NCI-H446 (cell line): ENCODE data around the gene CLPTM1L.
"Not testable (repeated sequence)": the region's sequence is repeated elsewhere in the genome, so short reads cannot be mapped to it uniquely, and the experiment has no call there.

ENCODE experiments used
- DNase-seq, 2 experiments: peaks; one replicate each; lab custom pipeline; 2025; lab: John Stamatoyannopoulos, UW

CLPTM1L gene

DNA sequence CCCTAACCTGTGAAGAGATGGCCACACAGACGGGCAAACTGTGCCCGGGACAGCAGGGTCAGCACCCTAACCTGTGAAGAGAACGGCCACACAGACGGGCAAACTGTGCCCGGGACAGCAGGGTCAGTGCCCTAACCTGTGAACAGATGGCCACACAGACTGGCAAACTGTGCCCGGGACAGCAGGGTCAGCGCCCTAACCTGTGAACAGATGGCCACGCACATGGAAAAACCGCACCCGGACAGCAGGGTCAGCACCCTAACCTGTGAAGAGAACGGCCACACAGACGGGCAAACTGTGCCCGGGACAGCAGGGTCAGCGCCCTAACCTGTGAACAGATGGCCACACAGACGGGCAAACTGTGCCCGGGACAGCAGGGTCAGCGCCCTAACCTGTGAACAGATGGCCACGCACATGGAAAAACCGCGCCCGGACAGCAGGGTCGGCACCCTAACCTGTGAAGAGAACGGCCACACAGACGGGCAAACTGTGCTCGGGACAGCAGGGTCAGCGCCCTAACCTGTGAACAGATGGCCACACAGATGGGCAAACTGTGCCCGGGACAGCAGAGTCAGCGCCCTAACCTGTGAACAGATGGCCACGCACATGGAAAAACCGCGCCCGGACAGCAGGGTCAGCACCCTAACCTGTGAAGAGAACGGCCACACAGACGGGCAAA lies 5.6 kb downstream of the CLPTM1L start:
- DNase-seq, result not testable (repeated sequence)

DNA sequence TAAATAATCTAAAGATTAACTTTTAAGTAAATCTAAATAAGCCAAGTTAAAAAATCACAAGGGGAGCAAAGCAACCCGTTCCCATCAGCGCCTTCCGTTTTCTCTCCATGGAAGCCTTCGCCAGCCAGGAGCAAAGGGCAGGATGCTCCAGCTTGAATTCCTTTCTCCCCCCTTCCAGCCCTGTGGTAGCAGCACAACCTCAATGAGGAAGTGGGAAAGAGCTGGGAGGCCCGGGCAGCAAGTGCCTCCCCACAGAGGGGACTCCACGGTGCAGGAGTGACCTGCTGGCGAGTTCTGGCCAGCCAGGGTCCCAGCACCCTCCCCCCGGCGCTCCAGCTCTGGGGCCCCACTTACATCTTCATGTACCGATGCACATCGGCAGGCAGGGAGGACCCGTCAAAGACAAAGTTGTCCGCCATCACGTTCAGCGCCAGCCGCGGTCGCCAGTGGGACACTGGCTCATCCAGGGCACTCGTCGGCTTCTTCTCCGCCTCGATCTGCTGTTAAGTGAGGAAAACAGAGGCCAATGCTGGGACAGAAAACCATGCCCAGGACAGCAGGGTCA lies 6.3 kb downstream of the CLPTM1L start:
- no peak for DNase-seq

DNA sequence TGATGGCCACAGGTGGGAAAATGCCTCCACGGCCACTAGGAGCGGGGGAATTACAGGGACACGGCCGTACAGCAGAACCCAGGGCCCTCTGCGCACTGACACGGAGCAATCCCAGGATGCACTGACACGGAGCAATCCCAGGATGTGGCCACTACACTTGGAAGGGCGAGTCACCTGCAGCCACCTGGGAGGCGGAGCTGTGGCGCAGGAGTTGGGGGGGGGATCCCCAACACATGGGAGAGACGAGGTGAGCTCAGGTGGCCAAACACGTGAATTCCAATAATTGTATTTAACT lies 6.8 kb downstream of the CLPTM1L start:
- no peak for DNase-seq

DNA sequence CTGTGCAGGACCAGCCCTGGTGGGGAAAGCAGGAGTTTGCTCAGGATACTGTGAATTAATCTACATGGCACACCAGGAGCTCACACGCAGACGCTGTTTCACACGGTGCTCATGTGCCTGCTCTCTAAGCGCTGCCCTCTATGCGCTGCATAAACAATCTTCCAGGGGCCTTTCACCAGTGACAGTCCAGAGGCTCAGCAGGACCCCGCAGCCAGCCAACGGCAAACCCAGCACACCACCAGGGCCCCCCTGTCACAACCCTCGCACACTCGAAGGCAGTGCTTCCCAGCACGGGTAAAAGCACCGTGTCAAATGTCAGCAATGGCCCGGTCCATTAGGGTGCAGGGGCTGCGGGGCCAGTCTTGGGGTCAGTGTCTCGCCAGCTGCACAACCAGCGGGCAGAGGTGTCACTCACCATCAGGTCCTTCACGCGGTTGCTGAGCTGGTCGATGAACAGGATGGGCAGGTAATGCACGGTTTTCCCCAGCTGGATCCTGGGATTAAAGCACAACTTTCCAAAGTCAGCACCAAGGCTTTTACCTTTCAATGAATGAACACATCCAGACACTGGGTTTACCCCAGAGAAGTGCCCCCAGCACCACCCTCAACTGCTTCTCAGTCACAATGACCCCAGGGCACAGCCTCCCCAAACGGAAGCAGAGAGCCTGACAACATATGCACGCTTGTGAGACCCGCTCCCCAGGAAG lies 7.3 kb downstream of the CLPTM1L start:
- DNase-seq, result no peak

- no peak for DNase-seq
Measured at GRCh38 chr5:1336749-1337488, 8.0 kb downstream of the CLPTM1L start.

GRCh38 chr5:1336106-1336561 lies 8.8 kb downstream of the CLPTM1L start:
- no peak for DNase-seq

DNA sequence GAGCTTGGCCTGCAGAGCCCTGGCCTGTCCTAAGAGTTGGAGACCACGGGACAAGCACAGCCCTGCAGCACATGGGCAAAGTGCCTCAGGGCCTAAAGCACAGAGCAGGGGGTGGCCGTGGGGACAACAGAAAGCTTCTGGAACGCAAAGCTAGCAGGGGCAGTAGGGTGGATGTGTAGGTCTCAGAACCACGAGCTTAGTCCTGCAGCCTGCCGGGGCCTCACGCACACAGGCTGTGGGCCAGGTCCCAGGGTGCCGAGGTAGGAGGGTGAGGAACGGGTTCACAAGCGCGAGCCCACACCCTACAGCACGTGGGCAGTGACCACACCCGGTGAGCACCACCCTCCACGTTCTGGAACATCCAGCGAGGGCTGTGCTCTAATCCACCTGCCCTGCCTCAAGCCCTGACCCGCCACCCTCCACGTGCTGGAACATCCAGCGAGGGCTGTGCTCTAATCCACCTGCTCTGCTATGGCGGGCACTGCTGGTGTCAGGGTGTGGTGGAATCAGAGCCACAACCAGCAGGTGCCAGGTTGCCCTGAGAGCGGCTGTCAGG lies 9.3 kb downstream of the CLPTM1L start:
- no peak for DNase-seq

GRCh38 chr5:1334831-1335539 lies 9.9 kb downstream of the CLPTM1L start:
- no peak for DNase-seq

- no peak for DNase-seq
Measured at GRCh38 chr5:1333986-1334385, 10.9 kb downstream of the CLPTM1L start.

DNA sequence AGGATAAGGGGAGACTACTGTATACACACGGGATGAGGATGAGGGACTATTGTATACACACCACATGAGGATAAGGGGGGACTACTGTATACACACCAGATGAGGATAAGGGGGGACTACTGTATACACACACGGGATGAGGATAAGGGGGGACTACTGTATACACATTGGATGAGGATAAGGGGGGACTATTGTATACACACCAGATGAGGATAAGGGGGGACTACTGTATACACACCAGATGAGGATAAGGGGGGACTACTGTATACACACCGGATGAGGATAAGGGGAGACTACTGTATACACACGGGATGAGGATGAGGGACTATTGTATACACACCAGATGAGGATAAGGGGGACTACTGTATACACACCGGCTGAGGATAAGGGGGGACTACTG lies 11.6 kb downstream of the CLPTM1L start:
- not testable (repeated sequence) for DNase-seq

- no peak for DNase-seq
Measured at GRCh38 chr5:1332461-1333001, 12.4 kb downstream of the CLPTM1L start.

DNA sequence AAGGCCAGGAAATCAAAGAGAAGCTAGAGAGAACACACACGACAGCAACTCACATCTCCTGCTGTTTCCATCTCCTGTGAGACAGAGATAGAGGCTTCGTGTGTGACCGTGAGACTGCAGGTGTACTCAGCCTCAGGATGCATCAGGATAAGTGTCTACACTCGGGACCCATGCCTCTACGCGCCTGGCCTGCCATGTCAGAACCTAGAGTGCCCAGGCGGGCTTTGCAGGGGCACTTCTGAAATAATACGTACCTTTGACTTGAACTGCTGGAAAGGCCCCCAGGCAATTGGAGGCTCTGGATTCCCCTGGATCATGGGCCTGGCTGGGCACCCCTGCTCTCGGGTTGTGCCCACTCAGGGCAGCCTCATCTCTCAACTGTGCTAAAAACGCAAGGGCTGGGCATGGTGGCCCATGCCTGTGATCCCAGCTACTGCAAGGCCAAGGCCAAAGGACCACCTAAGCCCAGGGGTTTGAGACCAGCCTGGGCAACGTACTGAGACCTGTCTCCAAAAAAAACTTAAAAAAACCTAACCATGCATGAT lies 13.0 kb downstream of the CLPTM1L start:
- no peak for DNase-seq

DNA sequence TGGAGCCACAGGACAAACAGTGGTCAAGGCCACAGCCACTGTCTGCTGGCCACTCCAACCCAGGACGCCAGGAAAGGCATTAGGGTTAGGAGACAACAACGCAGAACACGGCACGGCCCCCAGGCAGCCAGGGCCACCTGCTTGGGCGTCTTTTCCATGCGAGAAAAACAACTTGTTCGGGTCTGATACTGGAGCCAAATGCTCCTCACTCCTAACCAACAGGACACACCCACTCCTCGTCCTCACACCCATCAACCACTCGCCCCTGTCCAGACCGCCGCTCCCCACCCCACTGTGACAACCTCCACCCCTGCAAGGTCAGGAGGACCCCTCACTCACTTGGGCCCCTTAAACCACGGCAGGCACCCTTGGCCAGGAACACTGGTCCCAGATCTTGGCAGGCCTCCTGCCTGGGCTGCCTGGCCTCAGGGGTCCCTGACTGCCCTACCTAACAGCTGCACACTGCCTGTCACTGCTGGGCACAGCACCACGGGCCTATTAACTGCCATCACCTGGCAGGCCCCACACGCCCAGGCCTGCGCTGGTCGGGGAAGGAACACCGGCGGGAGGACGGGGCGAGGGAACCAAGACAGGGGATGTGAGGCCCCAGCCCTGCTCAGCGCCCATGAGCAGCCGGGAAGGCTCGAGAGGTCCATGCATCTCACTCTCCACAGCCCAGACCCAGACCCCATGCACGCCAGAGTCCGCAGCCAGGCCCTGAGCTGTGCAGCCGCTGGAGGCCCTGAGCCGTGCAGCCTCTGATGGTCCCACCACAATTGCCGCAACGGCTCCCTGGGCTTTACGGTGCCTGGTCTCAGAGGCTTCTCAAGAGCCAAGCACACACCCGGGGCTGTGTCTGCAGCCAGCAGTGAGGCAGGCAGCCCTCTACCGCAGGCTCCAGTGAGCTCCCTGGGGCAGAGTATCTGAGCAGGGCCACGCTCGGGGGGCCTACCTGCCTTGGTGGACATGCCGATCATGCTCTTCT lies 13.8 kb downstream of the CLPTM1L start:
- DNase-seq, result no peak

- no peak for DNase-seq
Measured at GRCh38 chr5:1330146-1330846, 14.6 kb downstream of the CLPTM1L start.

GRCh38 chr5:1329111-1329579 lies 15.8 kb downstream of the CLPTM1L start:
- no peak for DNase-seq

DNA sequence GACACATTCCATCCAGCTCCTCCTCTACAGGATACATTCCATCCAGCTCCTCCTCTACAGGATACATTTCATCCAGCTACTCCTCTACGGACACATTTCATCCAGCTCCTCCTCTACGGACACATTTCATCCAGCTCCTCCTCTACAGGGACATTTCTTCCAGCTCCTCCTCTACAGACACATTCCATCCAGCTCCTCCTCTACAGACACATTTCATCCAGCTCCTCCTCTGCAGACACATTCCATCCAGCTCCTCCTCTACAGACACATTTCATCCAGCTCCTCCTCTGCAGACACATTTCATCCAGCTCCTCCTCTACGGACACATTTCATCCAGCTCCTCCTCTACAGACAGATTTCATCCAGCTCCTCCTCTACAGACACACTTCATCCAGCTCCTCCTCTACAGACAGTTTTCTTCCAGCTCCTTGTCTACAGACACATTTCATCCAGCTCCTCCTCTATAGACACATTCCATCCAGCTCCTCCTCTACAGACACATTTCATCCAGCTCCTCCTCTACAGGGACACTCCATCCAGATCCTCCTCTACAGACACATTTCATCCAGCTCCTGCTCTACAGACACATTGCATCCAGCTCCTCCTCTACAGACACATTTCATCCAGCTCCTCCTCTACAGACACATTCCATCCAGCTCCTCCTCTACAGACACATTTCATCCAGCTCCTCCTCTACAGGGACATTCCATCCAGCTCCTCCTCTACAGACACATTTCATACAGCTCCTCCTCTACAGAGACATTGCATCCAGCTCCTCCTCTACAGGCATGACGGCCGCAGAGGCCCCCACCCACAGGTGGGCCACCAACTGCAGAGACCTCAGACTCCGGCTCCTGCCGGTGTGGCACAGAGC lies 16.4 kb downstream of the CLPTM1L start:
- not testable (repeated sequence) for DNase-seq

- not testable (repeated sequence) for DNase-seq
Measured at GRCh38 chr5:1326901-1327756, 17.8 kb downstream of the CLPTM1L start.
